H1 (cell line): Measurements from ENCODE around the gene NAA40. TPM values are rescaled to one million over a fixed set of nuclear protein-coding genes. Genes with fewer than 3 reads are reported as not detected.
A peak's percentile ranks its signal among the peaks of the same experiment; 100 is the strongest.

Experiments used
- ATF2 ChIP-seq: IDR thresholded peaks from 2 replicates; pipeline ENCODE4 v1.6.1; 2012; ENCODE audit warnings: low read length, inconsistent platforms
- BCL11A ChIP-seq, 2 experiments: IDR thresholded peaks; one replicate each; pipeline ENCODE4 v1.6.1; 2011; ENCODE audit warnings: low read depth in 2 of 2, low read length in 2 of 2, mild to moderate bottlenecking in 2 of 2
- CEBPB ChIP-seq: IDR thresholded peaks from 2 replicates; pipeline ENCODE4 v1.6.1; 2012; ENCODE audit warnings: low read depth, low read length
- CHD2 ChIP-seq: IDR thresholded peaks from 2 replicates; pipeline ENCODE4 v1.6.1; 2012; ENCODE audit warnings: low read length, improper control_type of control experiment
- EGR1 ChIP-seq: IDR thresholded peaks from 2 replicates; pipeline ENCODE4 v1.6.1; 2011; ENCODE audit warnings: low read depth, low read length, borderline replicate concordance
- GTF2F1 ChIP-seq: IDR thresholded peaks from 2 replicates; pipeline ENCODE4 v1.6.1; 2012; ENCODE audit warnings: low read depth, low read length, improper control_type of control experiment, borderline replicate concordance
- HDAC2 ChIP-seq, 2 experiments: fragments of 300-600 bp in 1 of 2; sonication (generic) in 1 of 2; IDR thresholded peaks; 2 replicates each; pipeline ENCODE4 v1.6.1; 2011 to 2012; ENCODE audit warnings: low read depth in 2 of 2, low read length in 2 of 2, mild to moderate bottlenecking in 2 of 2, moderate library complexity in 2 of 2, borderline replicate concordance in 1 of 2, inconsistent platforms in 1 of 2
- JUND ChIP-seq: IDR thresholded peaks from 2 replicates; pipeline ENCODE4 v1.6.1; 2011; ENCODE audit warnings: mild to moderate bottlenecking, improper control_type of control experiment, low read length
- KDM4A ChIP-seq: IDR thresholded peaks from one replicate; pipeline ENCODE4 v1.7.1; 2012; ENCODE audit warnings: low read depth, mild to moderate bottlenecking, moderate library complexity, low read length, inconsistent platforms; ENCODE audit not compliant: severe bottlenecking
- MAFK ChIP-seq: IDR thresholded peaks from 2 replicates; pipeline ENCODE4 v1.6.1; 2012; ENCODE audit warnings: low read depth, mild to moderate bottlenecking, improper control_type of control experiment, low read length
- POLR2AphosphoS5 ChIP-seq: IDR thresholded peaks from 2 replicates; pipeline ENCODE4 v1.6.1; 2011; ENCODE audit warnings: low read depth, low read length
- RBBP5 ChIP-seq: IDR thresholded peaks from 2 replicates; pipeline ENCODE4 v1.7.1; 2012; ENCODE audit warnings: low read depth, mild to moderate bottlenecking, inconsistent platforms, low read length, moderate library complexity, borderline replicate concordance
- RNF2 ChIP-seq: fragments of 200-900, 300-1000 bp; sonication (generic); IDR thresholded peaks from 2 replicates; pipeline ENCODE4 v1.7.1; 2016; ENCODE audit warnings: borderline replicate concordance, low read depth, mild to moderate bottlenecking, antibody characterized with exemption, low read length; ENCODE audit not compliant: poor library complexity, severe bottlenecking; ENCODE audit errors: missing control alignments
- SIN3A ChIP-seq, 2 experiments: IDR thresholded peaks in 1 of 2; conservative IDR thresholded peaks in 1 of 2; 2 replicates each; pipeline ENCODE4 v1.6.1; 2011 to 2012; ENCODE audit warnings: low read length in 2 of 2, improper control_type of control experiment in 1 of 2, low read depth in 1 of 2, mild to moderate bottlenecking in 1 of 2
- SIRT6 ChIP-seq: IDR thresholded peaks from one replicate; pipeline ENCODE4 v1.7.1; 2012; ENCODE audit warnings: low read length, inconsistent platforms
- SP2 ChIP-seq: IDR thresholded peaks from 2 replicates; pipeline ENCODE4 v1.6.1; 2012; ENCODE audit warnings: mild to moderate bottlenecking, low read length, inconsistent platforms
- TAF7 ChIP-seq: optimal IDR thresholded peaks from 2 replicates; pipeline ENCODE3; 2011; ENCODE audit warnings: low read depth, mild to moderate bottlenecking, inconsistent platforms, low read length, moderate library complexity, borderline replicate concordance
- TBP ChIP-seq: IDR thresholded peaks from 2 replicates; pipeline ENCODE4 v1.6.1; 2011; ENCODE audit warnings: low read depth, low read length, improper control_type of control experiment
- ZNF274 ChIP-seq: IDR thresholded peaks from 2 replicates; pipeline ENCODE4 v1.7.0; 2012; ENCODE audit warnings: low read length, borderline replicate concordance; ENCODE audit errors: extremely low read depth
- polyA plus RNA-seq, 7 experiments: library from polyadenylated mRNA; depleted of rRNA in 3 of 7; stranded (reverse) in 5 of 7; unstranded in 2 of 7; fragments of >200 nt in 5 of 7; fragments of 200-250 nt in 2 of 7; gene quantifications; 1 replicate in 5 of 7; 2 replicates in 1 of 7; 4 replicates in 1 of 7; pipeline versions ENCODE4 v1.2.1 to v1.2.3, GENCODE V29; 2011 to 2013; ENCODE audit warnings: missing spikeins in 2 of 7, mixed read lengths in 2 of 7
- total RNA-seq: library from RNA; stranded (reverse); fragmentation: NEBNext Ultra II Directional; extraction: Animal tissue kit (Norgen Biotek cat#: 25700); gene quantifications from 2 replicates; pipeline ENCODE4 v1.2.1, GENCODE V29; 2021
- TF ChIP-seq, protein P1 (sequence below): IDR thresholded peaks from 2 replicates; pipeline ENCODE4 v1.6.1; 2012; ENCODE audit warnings: inconsistent platforms

NAA40 gene
- total and polyA plus RNA-seq, 2 of the 8 experiments (the other 6 are each of a cell fraction or from before 2014, with no cell fraction given) = 20.0 to 31.1 TPM

DNA sequence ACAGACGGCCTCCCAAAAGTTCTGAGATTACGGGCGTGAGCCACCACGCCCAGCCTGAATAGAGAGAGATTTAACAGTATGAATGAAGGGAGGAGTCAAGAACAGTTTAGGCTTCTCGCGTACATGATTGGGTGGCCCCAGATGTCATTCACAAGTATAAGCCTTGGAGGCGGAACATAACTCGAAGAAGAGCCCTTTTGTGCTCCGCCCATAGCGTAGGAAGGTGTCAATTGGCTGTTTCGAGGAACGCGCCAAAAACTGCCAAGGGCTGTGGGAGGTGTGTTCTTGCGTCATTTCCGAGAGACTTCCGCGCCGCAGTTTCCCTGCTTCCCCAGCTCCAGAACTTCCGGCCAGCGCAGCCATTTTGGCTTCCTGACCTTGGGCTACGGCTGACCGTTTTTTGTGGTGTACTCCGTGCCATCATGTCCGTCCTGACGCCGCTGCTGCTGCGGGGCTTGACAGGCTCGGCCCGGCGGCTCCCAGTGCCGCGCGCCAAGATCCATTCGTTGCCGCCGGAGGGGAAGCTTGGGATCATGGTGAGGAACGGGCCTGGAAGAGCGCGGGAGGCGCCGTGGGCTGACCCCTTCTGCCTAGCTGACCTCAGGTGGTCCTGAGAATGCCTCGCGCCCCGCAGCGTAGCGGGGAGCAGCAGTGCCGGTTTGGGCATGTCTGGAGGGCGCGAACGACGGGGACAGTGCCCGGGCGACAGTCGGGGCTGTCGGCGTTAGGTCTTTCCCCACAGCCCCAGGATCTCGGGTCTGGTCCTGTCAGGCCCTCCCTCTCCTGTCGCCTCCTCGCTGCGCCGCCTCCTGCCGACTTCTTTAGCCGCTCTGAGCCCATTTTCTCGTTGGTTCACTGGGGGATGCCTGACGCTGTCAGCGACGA, 35.7 kb downstream of the NAA40 start, which contains the start of gene COX8A (continued):
- TF ChIP-seq RBBP5 (peak; percentile 80; the same call in 1 of the 2 replicates), TBP (peak; percentile 47; the same call in 1 of the 2 replicates), CEBPB (peak; percentile 93), CHD2 (peak; percentile 46; the same call in 1 of the 2 replicates), SP2 (peak; percentile 33; the same call in 1 of the 2 replicates), BCL11A (IDR thresholded peaks at IDR 0.05; ENCODE audit: low read depth in 2 of 2, low read length in 2 of 2) (no peak), RNF2 (no peak), ZNF274 (no peak), TAF7 (peak; percentile 79), POLR2AphosphoS5 (peak; percentile 84), EGR1 (peak; percentile 87; the same call in 1 of the 2 replicates), SIRT6 (no peak), GTF2F1 (peak; percentile 82), ATF2 (no peak; the same call in 1 of the 2 replicates), SIN3A (conservative IDR thresholded peaks at IDR 0.05 in 1 of 2, IDR thresholded peaks at IDR 0.05 in 1 of 2; ENCODE audit: low read depth in 1 of 2, low read length in 2 of 2) (peak; percentile 56 to 74; a peak in 2 of 4 replicates), JUND (peak; percentile 69), MAFK (no peak), KDM4A (peak; percentile 49), HDAC2 (IDR thresholded peaks at IDR 0.05; ENCODE audit: borderline replicate concordance in 1 of 2, low read depth in 2 of 2, low read length in 2 of 2) (peak; percentile 43 to 62; a peak in 1 of 4 replicates)
- TF ChIP-seq, protein P1, sequence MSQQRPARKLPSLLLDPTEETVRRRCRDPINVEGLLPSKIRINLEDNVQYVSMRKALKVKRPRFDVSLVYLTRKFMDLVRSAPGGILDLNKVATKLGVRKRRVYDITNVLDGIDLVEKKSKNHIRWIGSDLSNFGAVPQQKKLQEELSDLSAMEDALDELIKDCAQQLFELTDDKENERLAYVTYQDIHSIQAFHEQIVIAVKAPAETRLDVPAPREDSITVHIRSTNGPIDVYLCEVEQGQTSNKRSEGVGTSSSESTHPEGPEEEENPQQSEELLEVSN = peak; percentile 64
